Stimulated activated memory B cell treated with anti-CD40 and anti-IgM and Interleukin-4, amounts not matched to agents 10 μg/mL and 1 μg/mL and 100 μg/mL, for 72 hours (primary cell): Measurements from ENCODE around the gene LCN6.
"Not testable (repeated sequence)": the region's sequence is repeated elsewhere in the genome, so short reads cannot be mapped to it uniquely, and the experiment has no call there.

Experiments
- ATAC-seq: fragments of 150-1000 bp; cut with Tn5 transposase; 2 replicates; pipeline ENCODE4 v1.10.0; 2021
- H3K27ac Mint-ChIP-seq: one replicate; pipeline ENCODE4 v1.8.0; 2022; ENCODE audit warnings: mild to moderate bottlenecking, mixed read lengths
- H3K27me3 Mint-ChIP-seq: one replicate; pipeline ENCODE4 v1.8.0; 2022; ENCODE audit warnings: mixed read lengths
- H3K36me3 Mint-ChIP-seq: one replicate; pipeline ENCODE4 v1.8.0; 2022; ENCODE audit warnings: mixed read lengths
- H3K4me1 Mint-ChIP-seq: one replicate; pipeline ENCODE4 v1.8.0; 2022; ENCODE audit warnings: mixed read lengths
- H3K4me3 Mint-ChIP-seq: one replicate; pipeline ENCODE4 v1.8.0; 2022; ENCODE audit warnings: mild to moderate bottlenecking, moderate library complexity, mixed read lengths
- H3K9me3 Mint-ChIP-seq: one replicate; pipeline ENCODE4 v1.8.0; 2022; ENCODE audit warnings: mixed read lengths

LCN6 gene

GRCh38 chr9:136786983-136787382 is 38.7 kb upstream of the LCN6 start:
- not testable (repeated sequence) for H3K4me3 Mint-ChIP-seq, H3K9me3 Mint-ChIP-seq, H3K27ac Mint-ChIP-seq, H3K36me3 Mint-ChIP-seq, ATAC-seq
- Mint-ChIP-seq H3K4me1 (peaks cover 36% of the 10 kb centered on the region), H3K27me3 (peaks cover 18% of the 10 kb centered on the region)

- no peaks in the 10 kb centered on the region for H3K9me3 Mint-ChIP-seq
- no peak overlapping the region for H3K27ac Mint-ChIP-seq
- H3K27me3 Mint-ChIP-seq = peaks cover 18% of the 10 kb centered on the region
- no peak for ATAC-seq
- no peak overlapping the region for H3K4me3 Mint-ChIP-seq
- H3K36me3 Mint-ChIP-seq = no peaks in the 10 kb centered on the region
- peaks cover 31% of the 10 kb centered on the region for H3K4me1 Mint-ChIP-seq
Measured at GRCh38 chr9:136786451-136786850, 38.1 kb upstream of the LCN6 start.

- Mint-ChIP-seq H3K4me1 (peaks cover 27% of the 10 kb centered on the region), H3K27me3 (peaks cover 18% of the 10 kb centered on the region)
- not testable (repeated sequence) for ATAC-seq, H3K36me3 Mint-ChIP-seq, H3K27ac Mint-ChIP-seq, H3K4me3 Mint-ChIP-seq, H3K9me3 Mint-ChIP-seq
Measured at GRCh38 chr9:136785565-136786355, 37.4 kb upstream of the LCN6 start.

GRCh38 chr9:136784997-136785361 is 36.7 kb upstream of the LCN6 start:
- H3K4me1 Mint-ChIP-seq = peaks cover 27% of the 10 kb centered on the region
- H3K4me3 Mint-ChIP-seq = no peak overlapping the region
- no peak overlapping the region for H3K27ac Mint-ChIP-seq
- no peak for ATAC-seq
- H3K27me3 Mint-ChIP-seq = peaks cover 18% of the 10 kb centered on the region
- no peaks in the 10 kb centered on the region for H3K9me3 Mint-ChIP-seq
- H3K36me3 Mint-ChIP-seq = no peaks in the 10 kb centered on the region

GRCh38 chr9:136784249-136784996 is 36.1 kb upstream of the LCN6 start:
- Mint-ChIP-seq H3K4me1 (peaks cover 27% of the 10 kb centered on the region), H3K27me3 (peaks cover 20% of the 10 kb centered on the region), H3K4me3 (no peak overlapping the region), H3K9me3 (no peaks in the 10 kb centered on the region), H3K36me3 (no peaks in the 10 kb centered on the region), H3K27ac (no peak overlapping the region)
- ATAC-seq = no peak

GRCh38 chr9:136782452-136782851 is 34.1 kb upstream of the LCN6 start:
- H3K9me3 Mint-ChIP-seq = no peaks in the 10 kb centered on the region
- no peak overlapping the region for H3K4me3 Mint-ChIP-seq
- no peaks in the 10 kb centered on the region for H3K36me3 Mint-ChIP-seq
- H3K4me1 Mint-ChIP-seq = peaks cover 18% of the 10 kb centered on the region
- peaks cover 37% of the 10 kb centered on the region for H3K27me3 Mint-ChIP-seq
- no peak overlapping the region for H3K27ac Mint-ChIP-seq
- ATAC-seq = no peak

- H3K36me3 Mint-ChIP-seq = no peaks in the 10 kb centered on the region
- no peaks in the 10 kb centered on the region for H3K9me3 Mint-ChIP-seq
- no peak overlapping the region for H3K4me3 Mint-ChIP-seq
- peaks cover 16% of the 10 kb centered on the region for H3K4me1 Mint-ChIP-seq
- H3K27me3 Mint-ChIP-seq = peaks cover 30% of the 10 kb centered on the region
- no peak for ATAC-seq
- H3K27ac Mint-ChIP-seq = no peak overlapping the region
Measured at GRCh38 chr9:136779808-136780207, 31.5 kb upstream of the LCN6 start.

GRCh38 chr9:136777359-136777758 is 29.0 kb upstream of the LCN6 start:
- Mint-ChIP-seq H3K27me3 (peaks cover 30% of the 10 kb centered on the region), H3K4me1 (peaks cover 14% of the 10 kb centered on the region), H3K4me3 (no peak overlapping the region), H3K9me3 (peaks cover 6% of the 10 kb centered on the region), H3K36me3 (peaks cover 6% of the 10 kb centered on the region), H3K27ac (no peak overlapping the region)
- ATAC-seq = no peak

- Mint-ChIP-seq H3K4me3 (no peak overlapping the region), H3K4me1 (peaks cover 14% of the 10 kb centered on the region), H3K27me3 (peaks cover 30% of the 10 kb centered on the region), H3K9me3 (peaks cover 6% of the 10 kb centered on the region), H3K36me3 (peaks cover 6% of the 10 kb centered on the region), H3K27ac (no peak overlapping the region)
- no peak for ATAC-seq
Measured at GRCh38 chr9:136776947-136777346, 28.6 kb upstream of the LCN6 start.

GRCh38 chr9:136775191-136775590 is 26.9 kb upstream of the LCN6 start:
- Mint-ChIP-seq H3K9me3 (peaks cover 6% of the 10 kb centered on the region), H3K4me1 (peaks cover 14% of the 10 kb centered on the region), H3K27me3 (peaks cover 31% of the 10 kb centered on the region), H3K27ac (no peak overlapping the region), H3K4me3 (no peak overlapping the region), H3K36me3 (peaks cover 6% of the 10 kb centered on the region)
- no peak for ATAC-seq

- H3K9me3 Mint-ChIP-seq = peaks cover 6% of the 10 kb centered on the region
- peaks cover 20% of the 10 kb centered on the region for H3K4me1 Mint-ChIP-seq
- no peak overlapping the region for H3K27ac Mint-ChIP-seq
- H3K36me3 Mint-ChIP-seq = peaks cover 6% of the 10 kb centered on the region
- ATAC-seq = no peak
- H3K4me3 Mint-ChIP-seq = no peak overlapping the region
- peaks cover 37% of the 10 kb centered on the region for H3K27me3 Mint-ChIP-seq
Measured at GRCh38 chr9:136774416-136775045, 26.2 kb upstream of the LCN6 start.

- H3K4me1 Mint-ChIP-seq = peaks cover 22% of the 10 kb centered on the region
- H3K9me3 Mint-ChIP-seq = peaks cover 6% of the 10 kb centered on the region
- peak; percentile 78 for ATAC-seq
- no peak overlapping the region for H3K4me3 Mint-ChIP-seq
- peaks cover 28% of the 10 kb centered on the region for H3K27me3 Mint-ChIP-seq
- no peak overlapping the region for H3K27ac Mint-ChIP-seq
- H3K36me3 Mint-ChIP-seq = peaks cover 6% of the 10 kb centered on the region
Measured at GRCh38 chr9:136773386-136774044, 25.2 kb upstream of the LCN6 start.

GRCh38 chr9:136771907-136772415 is 23.6 kb upstream of the LCN6 start:
- H3K36me3 Mint-ChIP-seq = peaks cover 6% of the 10 kb centered on the region
- H3K27me3 Mint-ChIP-seq = peaks cover 12% of the 10 kb centered on the region
- H3K4me1 Mint-ChIP-seq = peaks cover 35% of the 10 kb centered on the region
- H3K9me3 Mint-ChIP-seq = peaks cover 6% of the 10 kb centered on the region
- H3K4me3 Mint-ChIP-seq = no peak overlapping the region
- no peak for ATAC-seq
- no peak overlapping the region for H3K27ac Mint-ChIP-seq

GRCh38 chr9:136769710-136770191 is 21.4 kb upstream of the LCN6 start:
- no peak overlapping the region for H3K27ac Mint-ChIP-seq
- H3K4me3 Mint-ChIP-seq = peak overlapping the region; percentile 7
- H3K36me3 Mint-ChIP-seq = peaks cover 6% of the 10 kb centered on the region
- peaks cover 51% of the 10 kb centered on the region for H3K4me1 Mint-ChIP-seq
- peaks cover 9% of the 10 kb centered on the region for H3K27me3 Mint-ChIP-seq
- peak; percentile 65 for ATAC-seq
- H3K9me3 Mint-ChIP-seq = peaks cover 6% of the 10 kb centered on the region
